NOMO-1 treated with dmso at 0.1 percent for 144 hours (cell line): ENCODE measurements around the gene TP53BP1.
"Not testable (repeated sequence)": the region's sequence is repeated elsewhere in the genome, so short reads cannot be mapped to it uniquely, and the experiment has no call there.

Source experiments
- DNase-seq: peaks from one replicate; lab custom pipeline; 2025; ENCODE audit not compliant: unreplicated experiment; lab: John Stamatoyannopoulos, UW

The TP53BP1 gene

DNA sequence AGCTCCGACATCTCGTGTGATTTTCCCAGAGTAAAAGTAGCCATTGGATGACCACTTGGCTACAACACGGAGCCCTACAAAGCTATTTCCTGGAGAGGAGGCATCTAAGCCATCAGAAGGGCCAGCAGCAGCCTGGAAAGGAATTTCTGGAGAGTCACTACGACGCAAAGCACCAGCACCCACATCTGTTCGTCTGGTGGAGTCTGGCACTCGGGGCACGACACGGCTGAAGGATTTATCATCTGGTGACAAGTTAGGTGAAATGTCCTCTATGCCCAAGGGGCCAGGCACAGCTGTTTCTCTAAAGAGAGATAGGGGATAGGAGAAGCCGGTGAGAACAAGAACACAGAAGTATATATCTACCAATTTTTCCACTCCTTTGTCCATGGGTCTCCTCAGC is 72.5 kb downstream of the TP53BP1 start:
- no peak for DNase-seq

DNA sequence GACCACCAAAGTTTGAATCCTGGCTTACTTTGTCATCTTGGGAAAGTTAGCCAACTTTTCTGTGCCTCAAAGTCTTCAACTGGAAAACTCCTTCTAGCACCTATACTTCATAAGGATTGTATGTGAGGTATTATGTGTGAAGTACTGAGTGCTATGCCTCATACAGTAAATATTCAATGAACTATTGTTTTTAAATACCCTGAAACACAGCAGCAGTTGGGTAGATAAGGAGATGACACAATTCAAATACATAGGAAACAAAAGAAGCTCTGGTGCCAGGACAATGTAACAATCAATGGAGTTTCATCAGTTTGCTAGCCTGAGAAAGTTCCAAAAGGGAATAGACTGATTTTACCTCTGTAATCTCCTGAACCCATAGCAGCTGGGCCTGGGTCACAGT is 78.8 kb downstream of the TP53BP1 start:
- DNase-seq, result no peak

DNA sequence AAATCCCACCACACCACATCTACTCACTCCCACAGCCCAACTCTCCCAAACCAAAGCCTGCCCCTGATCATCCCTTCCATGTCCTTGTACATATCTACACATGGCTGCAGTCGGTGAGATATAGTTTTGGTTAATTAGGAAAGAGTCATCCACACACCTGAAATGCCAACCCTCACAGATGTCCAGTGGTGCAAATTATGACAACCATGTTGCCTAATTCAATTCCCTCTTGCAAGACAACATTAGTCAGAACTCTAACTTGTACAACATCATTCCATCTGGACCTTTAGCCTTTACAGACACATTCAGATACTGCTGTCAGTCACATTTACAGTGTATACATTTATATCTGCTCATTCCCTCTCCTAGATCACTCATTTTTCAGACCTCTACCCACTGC is 80.9 kb downstream of the TP53BP1 start:
- no peak for DNase-seq

DNA sequence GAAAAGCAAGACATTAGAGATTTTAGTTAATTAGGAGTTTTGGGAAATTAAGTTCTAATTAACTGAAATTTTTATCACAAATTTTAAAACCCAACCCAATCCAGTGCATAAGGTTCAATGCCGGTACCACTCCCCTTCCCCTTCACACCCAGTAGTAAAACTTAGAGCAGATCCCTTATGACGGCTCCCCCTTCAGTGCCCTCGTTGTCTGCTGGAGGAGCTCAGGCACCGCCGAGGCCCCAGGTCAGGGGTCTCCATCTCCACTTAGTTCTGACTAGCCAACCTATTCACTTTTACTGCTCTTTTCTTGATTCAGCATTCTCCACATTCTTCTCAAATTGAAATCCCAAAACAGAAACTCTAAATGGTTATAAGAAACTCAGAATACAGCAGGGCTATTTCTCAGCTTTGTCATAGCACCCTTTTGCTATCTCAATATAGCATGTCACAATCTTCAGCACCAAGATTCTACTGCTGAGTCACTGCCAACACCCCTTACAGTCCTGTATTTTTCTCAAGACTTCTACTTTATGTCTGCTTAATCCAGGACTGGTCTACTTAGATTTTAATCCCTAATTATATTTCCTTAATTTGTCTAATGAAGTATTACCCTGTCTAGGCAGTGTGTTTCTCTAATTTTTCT is 82.3 kb downstream of the TP53BP1 start:
- DNase-seq, result no peak

DNA sequence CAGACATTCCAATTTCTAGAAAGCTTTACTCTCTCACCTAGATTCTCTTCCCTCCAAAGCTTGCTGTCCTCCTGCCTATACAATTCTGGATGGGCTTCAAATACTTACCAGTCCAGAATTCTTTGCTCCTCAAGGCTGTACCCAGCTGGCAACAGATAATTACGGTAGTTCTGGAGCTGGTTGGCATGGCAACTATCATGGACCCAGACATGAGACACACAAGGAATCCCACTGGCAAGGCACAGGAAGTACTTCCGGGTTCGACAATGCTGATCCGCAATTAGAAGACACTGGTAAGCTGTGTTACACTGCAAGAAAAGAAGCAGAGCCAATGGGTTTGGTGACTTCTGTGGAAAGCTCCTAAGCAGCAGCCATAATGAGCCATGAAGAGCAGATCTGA is 84.2 kb downstream of the TP53BP1 start:
- DNase-seq, result no peak

DNA sequence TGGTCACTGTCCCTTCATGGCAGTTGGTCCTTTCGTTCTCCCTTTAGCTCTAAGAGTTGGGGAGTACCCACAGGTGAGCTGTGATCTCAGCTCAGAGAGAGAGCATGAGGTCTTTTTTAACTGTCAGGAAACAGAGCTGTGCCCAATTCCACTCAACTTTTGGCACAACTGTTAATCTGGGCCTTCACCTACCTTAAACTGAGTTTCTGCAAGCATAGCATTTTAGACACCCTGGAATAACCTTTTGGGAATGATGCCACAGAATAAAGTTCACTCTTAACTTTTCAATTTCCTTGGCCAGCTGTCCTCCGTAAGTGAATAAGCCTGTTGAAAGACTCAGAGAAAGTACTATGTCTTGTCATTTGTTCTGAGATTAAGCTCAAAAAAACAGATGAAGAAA is 86.1 kb downstream of the TP53BP1 start:
- no peak for DNase-seq

DNA sequence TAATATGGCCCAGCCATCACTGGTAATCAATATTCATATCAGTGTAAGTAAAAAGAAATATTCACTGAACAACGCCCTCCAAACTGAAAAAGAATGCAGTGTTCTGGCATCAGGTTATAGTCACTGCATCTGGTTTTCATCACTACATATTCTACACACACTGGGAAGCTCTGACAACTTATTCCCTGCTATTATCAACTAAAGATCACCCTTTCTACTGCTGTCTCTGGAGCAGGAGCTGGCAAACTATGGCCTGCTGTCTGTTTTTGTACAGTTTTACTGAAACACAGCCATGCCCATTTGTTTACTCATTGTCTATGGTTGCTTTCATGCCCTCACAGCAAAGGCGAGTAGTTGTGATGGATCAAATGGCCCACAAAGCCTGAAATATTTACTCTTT is 86.8 kb downstream of the TP53BP1 start:
- no peak for DNase-seq

DNA sequence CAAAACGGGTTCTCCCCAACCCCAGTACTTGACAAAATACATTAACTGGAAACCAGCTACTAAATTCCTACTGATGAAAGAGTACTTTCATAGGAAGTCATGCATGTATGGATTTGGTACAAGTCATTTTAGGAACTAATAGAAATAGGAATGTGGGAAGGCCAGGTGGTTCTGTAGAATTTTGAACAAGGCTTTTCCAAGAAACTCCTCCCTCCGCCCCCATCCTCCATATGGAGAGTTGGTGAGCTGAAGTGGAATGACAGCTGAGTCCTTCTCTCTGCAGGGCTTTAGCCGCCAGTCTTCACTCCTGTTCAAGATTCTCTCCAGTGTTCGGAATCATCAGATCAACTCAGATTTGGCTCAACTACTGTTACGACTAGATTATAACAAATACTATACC is 88.8 kb downstream of the TP53BP1 start:
- no peak for DNase-seq

DNA sequence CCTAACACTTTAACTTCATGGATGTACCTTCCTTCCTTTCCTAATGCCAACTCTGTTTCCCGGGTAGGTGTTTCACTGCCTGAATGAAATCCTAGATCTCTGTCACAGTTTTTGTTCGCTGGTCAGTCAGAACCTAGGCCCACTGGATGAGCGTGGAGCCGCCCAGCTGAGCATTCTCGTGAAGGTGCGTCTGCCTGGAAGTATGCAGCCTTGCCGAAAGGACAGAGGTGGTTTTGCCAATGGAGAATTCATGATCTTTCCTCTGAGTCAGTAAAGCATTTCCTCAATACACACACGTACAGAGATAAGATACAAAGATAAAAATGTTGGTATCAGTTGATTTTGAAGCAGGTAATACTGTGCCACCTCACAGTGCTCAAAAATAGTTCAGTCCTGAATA is 89.3 kb downstream of the TP53BP1 start:
- no peak for DNase-seq

DNA sequence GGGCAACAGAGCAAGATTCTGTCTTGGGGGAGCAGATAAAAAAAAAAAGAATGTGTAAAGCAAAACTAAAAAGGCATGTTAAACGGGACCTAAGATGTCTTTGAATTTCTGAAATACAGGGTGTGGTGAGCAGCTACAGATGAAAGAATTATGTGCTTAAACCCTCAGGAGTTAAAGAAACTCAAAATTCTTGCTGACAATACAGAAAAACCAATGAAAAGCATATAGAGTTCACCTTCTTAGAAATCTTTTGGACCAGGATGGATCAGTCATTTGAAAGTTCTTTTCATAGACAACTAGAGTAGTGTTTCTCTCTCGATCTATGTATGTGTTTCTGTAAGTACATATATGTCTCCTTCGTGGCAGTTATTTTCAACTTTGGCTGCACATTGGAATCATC is 90.7 kb downstream of the TP53BP1 start:
- no peak for DNase-seq

DNA sequence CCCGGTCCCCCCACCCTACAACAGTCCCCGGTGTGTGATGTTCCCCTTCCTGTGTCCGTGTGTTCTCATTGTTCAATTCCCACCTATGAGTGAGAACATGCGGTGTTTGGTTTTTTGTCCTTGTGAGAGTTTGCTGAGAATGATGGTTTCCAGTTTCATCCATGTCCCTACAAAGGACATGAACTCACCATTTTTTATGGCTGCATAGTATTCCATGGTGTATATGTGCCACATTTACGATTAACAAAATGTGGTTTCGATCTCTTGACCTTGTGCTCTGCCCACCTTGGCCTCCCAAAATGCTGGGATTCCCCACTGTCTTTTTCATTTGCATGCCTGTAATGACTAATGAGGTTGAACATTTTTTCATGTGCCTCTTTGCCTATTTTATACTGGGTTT is 99.4 kb downstream of the TP53BP1 start:
- DNase-seq, result not testable (repeated sequence)

DNA sequence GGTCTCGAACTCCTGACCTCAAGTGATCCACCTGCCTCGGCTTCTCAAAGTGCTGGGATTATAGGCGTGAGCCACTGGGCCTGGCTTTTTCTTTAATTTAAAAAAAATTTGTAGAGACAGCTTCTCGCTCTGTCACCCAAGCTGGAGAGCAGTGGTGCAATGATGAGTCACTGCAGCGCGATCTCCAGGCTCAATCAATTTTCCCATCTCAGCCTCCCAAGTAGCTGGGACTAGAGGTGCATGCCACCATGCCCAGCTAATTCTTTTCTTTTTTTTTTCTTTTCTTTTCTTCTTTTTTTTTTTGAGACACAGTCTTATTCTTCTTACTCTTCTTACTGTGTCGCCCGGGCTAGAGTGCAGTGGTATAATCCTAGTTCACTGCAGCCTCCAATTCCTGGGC is 102.2 kb downstream of the TP53BP1 start:
- no peak for DNase-seq

DNA sequence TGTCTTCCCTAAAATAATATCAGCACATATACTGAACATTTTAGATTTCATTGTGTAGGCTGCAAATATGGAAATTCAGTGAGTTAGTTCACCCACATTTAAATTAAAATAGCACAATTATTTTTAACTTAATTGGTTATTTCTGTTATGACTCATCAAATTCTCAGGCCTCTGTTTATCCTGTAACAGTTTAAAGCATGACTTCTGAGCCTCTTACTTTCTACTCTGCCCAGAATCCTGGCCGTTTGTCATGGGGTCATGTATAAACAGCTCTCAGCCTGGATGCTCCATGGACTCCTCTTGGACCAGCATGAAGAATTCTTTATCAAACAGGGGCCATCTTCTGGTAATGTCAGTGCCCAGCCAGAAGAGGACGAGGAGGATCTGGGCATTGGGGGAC is 109.9 kb downstream of the TP53BP1 start:
- no peak for DNase-seq

DNA sequence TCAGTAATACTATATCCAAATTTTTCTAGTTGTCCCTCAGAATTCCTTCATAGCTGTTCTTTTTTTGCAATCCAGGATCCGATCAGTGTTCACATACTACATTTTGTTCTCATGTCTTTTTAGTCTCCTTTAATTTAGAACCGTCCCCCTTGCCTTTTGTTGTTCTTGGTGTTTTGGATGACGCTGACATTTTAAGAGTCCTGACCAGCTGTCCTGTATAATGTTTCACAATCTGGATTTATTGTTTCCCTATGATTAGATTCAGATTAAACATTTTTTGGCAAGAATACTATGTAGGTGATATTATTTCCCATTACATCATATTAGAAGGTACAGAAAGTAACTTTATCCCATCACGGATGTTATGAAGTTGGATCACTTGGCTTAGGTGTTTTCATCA is 110.6 kb downstream of the TP53BP1 start:
- no peak for DNase-seq

DNA sequence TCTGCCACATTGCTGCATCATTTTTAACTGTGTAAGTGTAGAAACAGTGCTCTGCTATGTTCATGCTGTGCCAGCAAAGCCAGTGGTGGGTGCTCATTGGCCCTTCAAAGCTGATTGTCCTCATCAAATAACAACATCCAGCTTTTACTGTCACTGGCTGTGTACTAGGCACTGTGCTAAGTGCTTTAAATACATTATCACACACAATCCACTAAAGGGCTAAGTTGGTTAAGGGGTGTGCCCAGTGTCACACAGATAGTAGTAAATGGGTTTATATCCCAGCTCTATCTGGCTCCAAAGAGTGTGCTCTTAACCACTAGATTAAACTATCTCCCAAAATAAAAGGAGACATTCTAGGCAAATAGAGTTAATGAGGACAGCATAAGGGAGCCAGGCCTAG is 114.4 kb downstream of the TP53BP1 start:
- DNase-seq, result no peak

DNA sequence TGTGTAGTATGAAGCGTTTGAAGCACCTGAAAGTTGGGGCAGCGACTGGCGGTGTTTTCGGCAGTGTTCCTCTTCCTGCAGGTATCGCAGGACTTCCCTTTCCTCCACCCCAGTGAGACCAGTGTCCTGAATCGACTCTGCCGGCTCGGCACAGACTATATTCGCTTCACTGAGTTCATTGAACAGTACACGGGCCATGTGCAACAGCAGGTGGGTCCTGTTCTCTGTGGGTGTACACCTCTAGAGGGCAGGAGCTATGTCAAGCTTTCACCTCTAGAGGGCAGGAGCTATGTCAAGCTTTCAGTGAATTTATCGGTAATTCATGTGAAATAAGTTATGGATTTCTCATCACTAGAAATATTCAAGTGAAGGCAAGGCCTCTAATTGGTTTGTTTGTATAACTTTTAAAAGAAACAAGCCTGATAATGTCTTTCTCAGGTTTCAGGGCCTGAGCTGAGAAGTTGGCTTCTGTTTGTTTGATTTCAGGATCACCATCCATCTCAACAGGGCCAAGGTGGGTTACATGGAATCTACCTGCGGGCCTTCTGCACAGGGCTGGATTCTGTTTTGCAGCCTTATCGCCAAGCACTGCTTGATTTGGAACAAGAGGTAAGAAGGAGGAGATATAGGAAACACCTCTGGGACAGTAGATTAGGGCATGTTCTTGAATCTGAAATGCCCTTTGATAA is 116.8 kb downstream of the TP53BP1 start:
- no peak for DNase-seq

DNA sequence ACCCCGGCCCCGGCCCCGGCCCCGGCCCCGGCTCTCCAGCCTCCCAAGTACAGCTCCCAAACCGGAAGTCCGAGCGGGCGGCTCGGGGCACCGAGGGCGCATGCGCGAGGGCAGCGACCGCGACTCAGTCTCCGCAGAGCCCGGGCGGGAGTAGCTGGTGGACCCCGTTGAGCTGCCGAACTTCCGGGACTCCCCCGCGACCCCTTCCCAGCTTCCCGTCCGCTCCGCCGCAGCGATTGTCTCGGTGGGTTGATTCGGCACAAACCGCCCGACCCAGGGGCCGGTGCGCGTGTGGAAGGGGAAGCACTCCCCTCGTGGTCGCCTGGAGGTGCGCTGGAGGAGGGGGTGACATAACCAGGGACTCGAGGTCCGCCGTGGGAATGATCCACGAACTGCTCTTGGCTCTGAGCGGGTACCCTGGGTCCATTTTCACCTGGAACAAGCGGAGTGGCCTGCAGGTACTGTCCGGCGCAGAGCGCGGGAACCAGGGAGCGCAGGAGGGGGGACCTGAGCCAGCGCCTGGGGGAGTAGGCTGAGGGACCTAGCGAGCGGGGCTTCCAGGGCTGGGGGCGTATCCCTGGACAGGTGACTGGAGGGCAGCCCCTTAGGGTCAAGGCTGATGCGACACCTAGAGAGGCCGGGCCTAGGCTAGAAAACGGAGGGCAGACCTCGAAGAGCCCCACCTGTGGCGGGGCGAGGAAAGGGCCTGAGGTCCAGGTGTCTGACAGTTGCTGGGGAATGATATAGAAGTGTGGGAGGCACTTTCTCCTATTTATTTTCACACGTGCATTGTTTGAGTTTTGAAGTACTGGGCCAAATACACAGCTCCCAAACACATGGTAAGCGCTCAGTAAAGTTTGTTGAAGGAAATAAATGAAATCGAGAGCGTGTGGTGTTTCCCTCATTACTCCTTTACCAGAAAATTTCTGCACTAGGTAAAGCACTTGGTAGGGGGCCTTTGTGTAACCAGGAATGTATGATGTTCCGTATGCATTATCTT is 121.7 kb downstream of the TP53BP1 start, which contains the start of the genes TUBGCP4 and ZSCAN29:
Gene TUBGCP4, plus strand, starts transcription at position 127 of the 1,000 bp plus-strand sequence. Its CDS starts 254 bp downstream, at position 381.
Gene ZSCAN29, minus strand, starts transcription at position 69 of the 1,000 bp plus-strand sequence. CDS start 1,130 bp downstream, outside the sequence.
- peak; percentile 62 for DNase-seq

DNA sequence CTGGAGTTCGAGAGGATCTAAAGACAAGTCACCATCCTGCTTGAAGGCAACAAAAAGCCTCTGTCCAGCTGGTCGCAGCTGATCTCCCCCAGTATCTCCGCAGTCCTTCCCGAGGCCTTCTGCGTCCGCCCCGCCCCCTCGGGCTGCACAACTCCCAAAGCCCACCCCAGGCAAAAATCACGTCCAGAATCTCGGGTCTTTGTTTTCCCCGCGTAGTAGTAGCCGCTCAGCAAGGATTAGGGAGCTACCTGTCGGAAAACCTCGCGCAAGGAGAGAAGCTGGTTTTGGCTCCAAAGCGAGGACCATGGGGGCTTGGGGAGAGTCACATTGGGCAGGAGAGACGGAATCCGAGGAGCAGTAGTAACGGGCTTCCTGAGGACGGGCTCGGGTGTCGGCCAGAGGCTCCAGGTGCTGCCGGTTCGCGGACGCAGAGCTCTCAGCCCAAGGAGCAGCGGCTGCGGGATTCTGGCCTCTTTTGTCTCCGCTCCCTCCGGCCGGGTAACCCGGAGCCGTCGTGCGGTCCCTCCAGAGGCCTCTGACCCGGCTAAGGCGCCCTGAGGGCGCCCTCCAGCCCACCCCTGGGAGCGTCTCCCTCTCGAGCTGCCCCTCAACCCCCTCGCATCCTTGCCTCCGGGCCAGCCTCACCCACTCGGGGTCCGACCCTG is 122.5 kb downstream of the TP53BP1 start:
- DNase-seq, result no peak

DNA sequence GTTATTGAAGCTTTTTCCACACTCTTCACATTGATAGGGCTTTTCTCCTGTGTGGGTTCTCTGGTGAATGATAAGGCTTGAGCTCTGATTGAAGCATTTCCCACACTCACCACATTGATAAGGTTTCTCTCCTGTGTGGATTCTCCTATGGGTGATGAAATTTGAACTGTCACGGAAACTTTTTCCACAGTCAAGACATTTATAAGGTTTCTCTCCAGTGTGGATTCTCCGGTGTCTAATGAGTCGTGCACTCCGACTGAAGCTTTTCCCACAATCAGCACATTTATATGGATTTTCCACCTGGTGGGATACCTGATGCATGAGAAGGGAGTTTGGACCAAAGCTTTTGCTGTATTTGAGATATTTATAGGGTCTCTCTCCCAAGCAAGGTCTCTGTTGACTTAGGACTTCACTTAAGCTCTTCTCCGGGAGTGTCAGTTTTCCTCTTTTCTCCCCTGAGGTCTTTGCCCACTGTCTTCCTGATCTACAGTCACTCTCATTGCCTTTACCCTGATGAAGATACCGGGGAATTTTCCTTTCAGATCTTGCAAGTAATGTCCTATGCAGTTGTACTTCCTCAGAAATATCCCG is 131.5 kb downstream of the TP53BP1 start:
- no peak for DNase-seq

DNA sequence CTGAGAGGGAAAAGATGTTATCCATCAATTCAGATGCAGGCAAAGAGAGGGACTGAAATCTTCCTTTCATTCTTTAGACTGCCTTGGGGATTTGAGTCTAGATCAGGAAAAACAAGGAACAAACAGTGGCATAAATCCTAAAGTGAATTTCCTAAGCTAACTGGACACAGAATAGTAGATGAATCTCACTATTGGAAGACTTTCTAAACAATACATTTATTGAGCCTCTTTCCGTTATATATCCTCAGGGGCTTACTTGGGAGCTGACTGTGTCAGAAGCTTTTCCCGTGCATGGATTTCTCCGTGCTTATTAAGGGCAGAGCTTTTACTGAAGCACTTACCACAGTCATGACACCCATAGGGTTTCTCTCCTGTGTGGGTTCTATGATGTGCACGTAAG is 132.1 kb downstream of the TP53BP1 start:
- DNase-seq, result no peak
